ENCODE results near the gene MAN2B1. TPM values are rescaled to one million over a fixed set of nuclear protein-coding genes. Genes with fewer than 3 reads are reported as not detected.
"Not testable (repeated sequence)": the region's sequence is repeated elsewhere in the genome, so short reads cannot be mapped to it uniquely, and the experiment has no call there.

MAN2B1 gene
- total RNA-seq, 1 experiment from 2014 or later: 38.5 TPM

DNA sequence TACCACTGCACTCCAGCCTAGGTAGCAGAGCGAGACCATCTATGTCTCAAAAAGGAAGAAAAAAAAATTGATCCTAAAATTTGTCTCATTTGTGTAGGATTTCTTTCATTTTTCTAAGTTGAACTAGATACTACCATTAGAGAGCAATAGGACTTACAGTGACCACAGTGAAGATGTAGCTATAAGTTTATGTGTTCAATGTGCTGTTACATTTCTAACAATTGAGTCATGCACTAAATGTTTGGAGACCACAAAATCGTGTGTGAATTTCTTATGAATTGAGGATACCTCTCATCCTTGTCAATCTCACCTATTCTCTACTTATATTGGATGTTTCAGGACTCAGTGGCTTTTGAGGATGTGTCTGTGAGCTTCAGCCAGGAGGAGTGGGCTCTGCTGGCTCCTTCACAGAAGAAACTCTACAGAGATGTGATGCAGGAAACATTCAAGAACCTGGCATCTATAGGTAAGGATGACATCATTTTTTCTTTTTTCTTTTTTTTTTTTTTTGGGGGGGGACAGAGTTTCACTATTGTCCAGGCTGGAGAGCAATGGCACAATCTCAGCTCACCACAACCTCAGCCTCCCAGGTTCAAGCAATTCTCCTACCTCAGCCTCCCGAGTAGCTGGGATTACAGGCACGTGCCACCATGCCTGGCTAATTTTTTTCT lies 43.0 kb downstream of the MAN2B1 start:
- no peak for DNase-seq (ENCODE audit: low read depth)

DNA sequence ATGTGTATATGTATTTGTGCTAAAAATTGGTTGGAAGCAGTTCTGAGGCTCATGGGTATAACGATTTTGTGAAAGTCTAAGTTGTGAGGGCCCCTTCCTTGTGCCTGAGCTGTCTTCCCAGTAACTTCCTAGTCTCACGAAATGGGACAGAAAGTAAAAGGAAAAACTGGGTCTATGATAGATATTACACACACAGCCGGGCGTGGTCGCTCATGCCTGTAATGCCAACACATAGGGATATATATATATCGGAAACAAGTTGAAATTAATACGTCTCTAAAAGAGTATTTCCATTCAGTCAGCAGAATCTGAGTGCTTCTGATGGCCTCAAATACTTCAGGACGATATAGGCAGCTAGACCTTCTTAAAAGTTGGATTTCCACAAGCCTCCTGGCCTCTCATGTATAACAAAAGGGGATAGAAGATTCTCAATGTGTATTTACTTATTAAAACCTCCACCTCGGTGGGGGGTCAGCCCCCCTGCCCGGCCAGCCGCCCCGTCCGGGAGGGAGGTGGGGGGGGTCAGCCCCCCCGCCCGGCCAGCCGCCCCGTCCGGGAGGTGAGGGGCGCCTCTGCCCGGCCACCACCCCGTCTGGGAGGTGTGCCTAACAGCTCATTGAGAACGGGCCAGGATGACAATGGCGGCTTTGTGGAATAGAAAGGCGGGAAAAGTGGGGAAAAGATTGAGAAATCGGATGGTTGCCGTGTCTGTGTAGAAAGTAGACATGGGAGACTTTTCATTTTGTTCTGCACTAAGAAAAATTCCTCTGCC lies 45.1 kb downstream of the MAN2B1 start:
- not testable (repeated sequence) for DNase-seq (ENCODE audit: low read depth)

DNA sequence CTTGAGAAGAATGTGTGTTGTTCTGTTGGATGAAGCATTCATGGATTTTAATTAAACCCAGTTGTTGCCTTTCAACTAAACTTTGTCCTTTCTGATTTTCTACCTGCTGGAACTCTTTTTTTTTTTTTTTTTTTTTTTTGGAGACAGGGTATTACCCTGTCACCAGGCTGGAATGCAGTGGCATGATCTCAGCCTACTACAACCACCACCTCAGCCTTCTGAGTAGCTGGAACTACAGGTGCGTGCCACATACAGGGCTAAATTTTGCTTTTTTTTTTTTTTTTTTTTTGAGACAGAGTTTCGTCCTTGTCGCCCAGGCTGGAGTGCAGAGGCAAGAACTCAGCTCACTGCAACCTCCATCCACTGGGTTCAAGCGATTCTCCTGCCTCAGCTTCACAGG lies 48.9 kb downstream of the MAN2B1 start:
- DNase-seq (ENCODE audit: low read depth): no peak

DNA sequence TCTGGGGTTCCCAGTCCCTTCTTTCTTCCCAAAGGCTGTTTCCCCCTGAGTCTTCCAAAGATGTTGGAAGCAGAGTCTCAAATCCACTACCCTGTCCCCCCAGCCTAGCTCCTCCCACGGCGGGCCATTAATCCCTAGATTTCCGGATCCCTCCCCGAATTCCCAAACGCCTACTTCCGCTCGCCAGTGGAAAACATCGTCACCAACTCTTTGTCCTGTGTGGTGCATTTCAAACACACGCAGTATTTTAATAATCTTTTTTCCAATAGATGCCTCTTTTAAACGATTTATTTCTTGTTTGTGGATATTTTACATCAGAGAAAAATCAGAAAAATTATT lies 55.2 kb downstream of the MAN2B1 start:
- peak; percentile 69 for DNase-seq (ENCODE audit: low read depth)

DNA sequence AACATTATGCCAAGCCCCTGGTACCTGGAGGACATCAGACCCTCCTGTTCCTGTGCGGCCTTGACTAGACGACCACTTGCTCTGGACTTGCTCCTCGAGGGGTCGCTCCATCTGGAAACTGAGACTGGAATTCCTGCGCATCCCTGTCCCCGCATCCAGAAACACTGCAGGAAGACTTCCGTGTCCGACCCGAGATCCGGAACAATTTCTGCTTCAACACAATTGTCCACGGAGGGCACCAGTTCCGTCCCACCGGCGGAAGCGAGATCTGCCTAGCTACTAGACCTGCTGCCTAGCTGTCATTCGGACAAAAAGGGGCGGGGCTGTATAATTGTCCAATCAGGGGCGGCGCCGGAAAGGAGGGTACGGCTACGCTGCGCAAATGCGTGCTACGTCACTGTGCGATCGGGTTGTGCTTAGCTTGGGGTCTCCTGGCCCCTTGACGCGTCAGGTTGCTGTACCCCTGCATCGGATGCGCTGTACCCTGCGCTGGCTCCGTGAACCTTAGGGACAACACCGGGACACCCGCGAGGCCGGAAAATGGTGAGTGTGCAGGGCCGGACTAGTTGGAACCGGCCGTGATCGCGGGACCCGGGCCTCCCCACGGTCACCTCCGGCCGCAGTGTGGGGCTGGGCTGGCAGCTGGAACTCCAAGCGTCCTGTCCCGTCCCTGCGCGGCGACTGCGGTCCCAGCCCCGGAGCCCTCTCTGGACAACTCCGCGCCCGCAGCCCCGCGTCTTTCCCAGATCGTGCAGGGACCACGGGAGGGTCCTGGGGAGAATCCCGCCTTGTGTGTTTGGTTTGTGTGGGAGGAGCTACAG lies 55.8 kb downstream of the MAN2B1 start, which contains the start of the genes ZNF490 and ZNF791:
TSS of gene ZNF490 (minus strand) at position 274 of the 821 bp plus-strand sequence. CDS start at position 141, 133 bp downstream.
TSS of gene ZNF791 (plus strand) at position 381 of the 821 bp plus-strand sequence. CDS start at position 541, 160 bp downstream.
- DNase-seq (ENCODE audit: low read depth): peak; percentile 95

DNA sequence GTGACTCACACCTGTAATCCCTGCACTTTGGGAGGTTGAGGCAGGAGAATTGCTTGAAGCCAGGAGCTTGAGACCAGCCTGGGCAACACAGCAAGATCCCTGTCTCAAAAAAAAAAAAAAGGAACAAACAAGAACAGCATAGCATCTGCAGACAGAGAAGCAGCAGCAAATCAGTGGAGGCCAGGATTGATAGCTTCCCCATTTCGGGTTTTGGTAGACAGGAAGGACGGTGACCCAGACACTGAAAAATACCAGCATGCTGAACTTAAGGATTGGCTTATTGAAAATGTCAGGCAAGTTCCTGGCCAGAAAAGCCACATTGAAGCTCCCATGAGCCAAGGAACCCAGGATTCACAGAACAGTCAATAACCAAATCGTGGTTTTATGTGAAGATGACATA lies 58.9 kb downstream of the MAN2B1 start:
- no peak for DNase-seq (ENCODE audit: low read depth)

DNA sequence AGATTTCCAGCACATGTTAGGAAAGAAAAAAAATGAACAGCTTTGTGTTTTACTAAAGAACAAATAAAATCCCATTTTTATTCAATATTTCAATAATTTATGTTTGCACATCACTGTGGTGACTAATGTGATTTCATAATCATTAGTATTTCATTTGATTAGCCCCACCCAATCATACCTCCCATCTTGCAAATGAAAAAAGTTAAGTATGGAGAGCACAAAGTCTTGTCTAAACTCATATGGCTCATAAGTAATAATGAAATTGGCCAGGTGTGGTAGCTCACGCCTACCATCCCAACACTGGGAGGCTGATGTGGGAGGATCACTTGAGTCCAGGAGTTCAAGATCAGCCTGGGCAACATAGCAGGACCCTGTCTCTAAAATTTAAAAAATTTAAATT lies 59.7 kb downstream of the MAN2B1 start:
- no peak for DNase-seq (ENCODE audit: low read depth)

DNA sequence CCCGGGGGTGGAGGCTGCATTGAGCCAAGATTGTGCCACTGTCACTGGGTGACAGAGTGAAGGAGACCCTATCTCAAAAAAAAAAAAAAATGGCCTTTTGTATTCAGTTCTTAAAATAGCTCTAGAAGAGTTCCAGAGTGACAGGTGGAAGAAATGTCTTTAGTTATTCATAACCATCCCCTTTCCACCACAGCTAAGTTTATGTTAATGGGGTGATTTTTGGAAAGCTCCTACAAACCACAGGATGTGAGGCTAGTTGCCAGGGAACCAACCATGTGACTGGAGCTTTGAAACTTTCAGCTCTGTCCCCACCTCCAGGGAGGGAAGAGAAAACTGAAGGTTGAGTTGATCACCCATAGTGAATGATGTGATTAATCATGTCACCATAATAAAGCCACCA lies 62.8 kb downstream of the MAN2B1 start:
- DNase-seq (ENCODE audit: low read depth): no peak

DNA sequence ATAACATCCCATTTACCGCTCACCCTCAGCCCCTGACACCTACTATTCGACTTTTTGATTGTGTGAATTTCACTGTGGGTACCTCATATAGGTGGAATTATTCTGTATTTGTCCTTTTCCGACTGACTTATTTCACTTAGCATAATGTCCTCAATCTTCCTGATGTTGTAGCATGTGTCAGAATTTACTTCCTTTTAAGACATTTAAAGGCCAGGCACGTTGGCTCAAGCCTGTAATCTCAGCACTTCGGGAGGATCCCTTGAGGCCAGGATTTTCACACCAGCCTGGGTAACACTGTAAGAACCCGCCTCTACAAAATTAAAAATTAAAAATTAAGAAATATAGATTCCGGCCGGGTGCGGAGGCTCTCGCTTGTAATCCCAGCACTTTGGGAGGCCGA lies 68.9 kb downstream of the MAN2B1 start:
- DNase-seq (ENCODE audit: low read depth): no peak

DNA sequence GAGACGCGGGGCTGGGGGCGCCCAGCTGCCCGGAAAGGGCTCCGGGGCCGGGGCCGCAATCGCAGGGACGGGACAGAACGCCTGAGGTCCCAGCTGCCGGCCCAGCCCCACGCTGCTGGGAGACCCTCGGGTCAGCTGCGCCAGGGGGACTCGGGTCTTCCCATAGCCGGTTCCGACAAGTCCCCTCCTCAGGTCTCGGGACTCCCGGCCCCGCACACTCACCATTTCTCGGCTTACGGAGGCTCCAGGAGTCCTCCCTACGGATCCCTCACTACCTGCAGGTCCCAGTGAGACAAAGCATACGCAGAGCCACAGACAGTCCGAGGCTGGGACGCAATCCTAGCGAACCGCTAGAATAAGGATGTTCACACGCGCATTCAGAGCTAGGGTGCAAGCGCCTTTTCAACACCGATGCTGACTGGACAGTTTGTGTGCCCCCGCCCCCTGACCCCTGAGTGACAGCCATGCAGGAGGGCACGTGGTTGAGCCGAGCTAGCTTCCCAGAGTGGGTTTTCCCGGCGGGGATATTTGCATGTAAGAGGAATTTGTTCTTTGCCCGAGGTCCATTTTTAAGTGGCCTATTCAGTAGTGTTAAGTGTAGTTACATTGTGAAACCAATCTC lies 69.5 kb downstream of the MAN2B1 start:
- DNase-seq (ENCODE audit: low read depth): no peak

Small RNAs within 50 kb of the gene (small RNA-seq; reads per million reads assigned to genes)
- gene SNORD41: 117 reads per million, percentile 96 among the genes with 10 or more reads in this experiment

Other genes with a start within 250 kb of the MAN2B1 start
- 1.4 and 2.0 TPM in 2 replicates for gene ZNF443, start 225.7 kb downstream of the MAN2B1 start, total RNA-seq (2014; rRNA removed; shearing (Covaris generic))
- not detected in 2 replicates for gene ZNF709, start 181.9 kb downstream of the MAN2B1 start, total RNA-seq (2014; rRNA removed; shearing (Covaris generic))
- 1.8 and 1.9 TPM in 2 replicates for gene ZNF564, start 115.3 kb downstream of the MAN2B1 start, total RNA-seq (2014; rRNA removed; shearing (Covaris generic))
- gene ZNF490, start 55.9 kb downstream of the MAN2B1 start, total RNA-seq (2014; rRNA removed; shearing (Covaris generic)): 3.4 and 7.0 TPM in 2 replicates
- gene ZNF791, start 55.8 kb downstream of the MAN2B1 start, total RNA-seq (2014; rRNA removed; shearing (Covaris generic)): 19.9 and 20.5 TPM in 2 replicates
- gene WDR83, start 65 bp upstream of the MAN2B1 start, total RNA-seq (2014; rRNA removed; shearing (Covaris generic)): 12.5 and 18.2 TPM in 2 replicates
- gene DHPS, start 15.1 kb upstream of the MAN2B1 start, total RNA-seq (2014; rRNA removed; shearing (Covaris generic)): 90.0 and 103 TPM in 2 replicates
- gene GNG14, start 21.3 kb upstream of the MAN2B1 start, total RNA-seq (2014; rRNA removed; shearing (Covaris generic)): not detected in 2 replicates
- 14.0 and 22.2 TPM in 2 replicates for gene FBXW9, start 29.9 kb upstream of the MAN2B1 start, total RNA-seq (2014; rRNA removed; shearing (Covaris generic))
- gene TNPO2, start 57.2 kb upstream of the MAN2B1 start, total RNA-seq (2014; rRNA removed; shearing (Covaris generic)): 11.8 and 19.1 TPM in 2 replicates
- 290 and 342 TPM in 2 replicates for gene TRIR, start 67.9 kb upstream of the MAN2B1 start, total RNA-seq (2014; rRNA removed; shearing (Covaris generic))
- 138 and 140 TPM in 2 replicates for gene GET3, start 70.8 kb upstream of the MAN2B1 start, total RNA-seq (2014; rRNA removed; shearing (Covaris generic))
- not detected in 2 replicates for gene BEST2, start 85.0 kb upstream of the MAN2B1 start, total RNA-seq (2014; rRNA removed; shearing (Covaris generic))
- gene HOOK2, start 108.8 kb upstream of the MAN2B1 start, total RNA-seq (2014; rRNA removed; shearing (Covaris generic)): 4.7 and 6.9 TPM in 2 replicates
- 33.9 and 38.1 TPM in 2 replicates for gene JUNB, start 124.7 kb upstream of the MAN2B1 start, total RNA-seq (2014; rRNA removed; shearing (Covaris generic))
- gene PRDX2, start 135.1 kb upstream of the MAN2B1 start, total RNA-seq (2014; rRNA removed; shearing (Covaris generic)): 88.6 and 94.3 TPM in 2 replicates
- gene THSD8, start 135.3 kb upstream of the MAN2B1 start, total RNA-seq (2014; rRNA removed; shearing (Covaris generic)): not detected in 2 replicates
- 52.9 and 68.6 TPM in 2 replicates for gene RNASEH2A, start 139.8 kb upstream of the MAN2B1 start, total RNA-seq (2014; rRNA removed; shearing (Covaris generic))
- not detected in 2 replicates for gene RTBDN, start 167.8 kb upstream of the MAN2B1 start, total RNA-seq (2014; rRNA removed; shearing (Covaris generic))
- 1.9 and 3.2 TPM in 2 replicates for gene MAST1, start 171.8 kb upstream of the MAN2B1 start, total RNA-seq (2014; rRNA removed; shearing (Covaris generic))
- gene DNASE2, start 214.7 kb upstream of the MAN2B1 start, total RNA-seq (2014; rRNA removed; shearing (Covaris generic)): 0.70 and 0.74 TPM in 2 replicates
- gene KLF1, start 220.5 kb upstream of the MAN2B1 start, total RNA-seq (2014; rRNA removed; shearing (Covaris generic)): not detected in 2 replicates
- gene GCDH, start 224.4 kb upstream of the MAN2B1 start, total RNA-seq (2014; rRNA removed; shearing (Covaris generic)): 29.0 and 29.7 TPM in 2 replicates

All from HT1080 (cell line).